ENCODE data around the gene DHRSX. TPM values are rescaled to one million over a fixed set of nuclear protein-coding genes. Genes with fewer than 3 reads are reported as not detected.
"Not testable (repeated sequence)": the region's sequence is repeated elsewhere in the genome, so short reads cannot be mapped to it uniquely, and the experiment has no call there.

Gene DHRSX, protein sequence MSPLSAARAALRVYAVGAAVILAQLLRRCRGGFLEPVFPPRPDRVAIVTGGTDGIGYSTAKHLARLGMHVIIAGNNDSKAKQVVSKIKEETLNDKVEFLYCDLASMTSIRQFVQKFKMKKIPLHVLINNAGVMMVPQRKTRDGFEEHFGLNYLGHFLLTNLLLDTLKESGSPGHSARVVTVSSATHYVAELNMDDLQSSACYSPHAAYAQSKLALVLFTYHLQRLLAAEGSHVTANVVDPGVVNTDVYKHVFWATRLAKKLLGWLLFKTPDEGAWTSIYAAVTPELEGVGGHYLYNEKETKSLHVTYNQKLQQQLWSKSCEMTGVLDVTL
- 10 to 100 TPM; 28.0 to 35.1 (median 28.7) TPM for polyA plus RNA-seq (ENCODE audit: insufficient read length in 4 of 4)

DNA sequence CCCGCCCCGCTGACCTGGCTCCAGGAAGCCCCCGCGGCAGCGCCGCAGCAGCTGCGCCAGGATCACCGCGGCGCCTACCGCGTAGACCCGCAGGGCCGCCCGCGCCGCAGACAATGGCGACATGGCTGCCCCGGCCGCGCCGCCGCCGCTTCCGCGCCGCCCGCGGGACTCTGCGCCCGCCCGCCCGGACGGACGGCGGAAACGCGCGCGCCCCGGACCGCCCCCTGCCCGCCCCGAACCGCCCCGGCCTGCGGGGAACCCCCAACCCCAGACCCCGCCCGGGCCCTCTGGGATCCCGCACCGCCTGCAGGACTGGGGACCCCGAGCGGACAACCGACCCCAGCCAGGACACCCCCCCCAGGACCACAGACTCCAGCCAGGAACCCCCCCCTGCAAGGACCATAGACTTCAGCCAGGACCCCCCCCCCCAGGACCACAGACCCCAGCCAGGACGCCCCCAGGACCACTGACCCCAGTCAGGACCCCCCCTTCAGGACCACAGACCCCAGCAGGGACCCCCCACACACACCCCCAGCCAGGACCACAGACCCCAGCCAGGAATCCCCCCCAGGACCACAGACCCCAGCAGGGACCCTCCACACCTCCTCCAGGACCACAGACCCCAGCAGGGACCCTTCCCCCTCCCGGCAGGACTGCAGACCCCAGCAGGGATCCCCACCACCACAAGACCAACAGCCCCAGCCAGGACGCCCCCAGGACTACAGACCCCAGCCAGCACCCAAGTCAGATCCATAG, at the start of gene DHRSX, which contains the start of gene ZBED1:
TSS of gene DHRSX (minus strand) at position 174 of the 756 bp plus-strand sequence. CDS start at position 123, 51 bp downstream.
TSS of gene ZBED1 (minus strand) at position 174 of the 756 bp plus-strand sequence. CDS start 10,257 bp downstream, outside the sequence.
- no peak for DNase-seq (ENCODE audit: low read depth in 4 of 4, low spot score in 2 of 4)

DNA sequence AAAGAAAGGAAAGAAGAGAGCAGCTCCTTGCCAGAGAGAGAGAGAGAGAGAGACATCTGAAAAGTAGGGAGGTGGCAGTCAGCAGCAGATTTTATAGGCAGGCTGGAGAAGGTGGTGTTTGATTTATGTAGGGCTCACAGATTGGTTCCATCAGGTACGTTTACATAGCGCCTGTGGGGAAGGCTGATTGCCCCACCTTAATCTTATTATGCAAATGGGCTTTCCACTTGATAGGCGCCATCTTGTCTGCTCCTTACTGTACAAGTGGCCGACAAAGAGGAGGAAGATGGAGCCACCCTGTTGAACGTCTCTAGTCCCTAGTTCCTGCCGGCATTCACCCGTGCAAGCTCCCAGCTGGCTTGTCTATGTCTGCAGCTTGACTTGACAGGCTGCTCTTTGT, 49.1 kb upstream of the DHRSX start:
- no peak for DNase-seq (ENCODE audit: low read depth in 4 of 4, low spot score in 2 of 4)

DNA sequence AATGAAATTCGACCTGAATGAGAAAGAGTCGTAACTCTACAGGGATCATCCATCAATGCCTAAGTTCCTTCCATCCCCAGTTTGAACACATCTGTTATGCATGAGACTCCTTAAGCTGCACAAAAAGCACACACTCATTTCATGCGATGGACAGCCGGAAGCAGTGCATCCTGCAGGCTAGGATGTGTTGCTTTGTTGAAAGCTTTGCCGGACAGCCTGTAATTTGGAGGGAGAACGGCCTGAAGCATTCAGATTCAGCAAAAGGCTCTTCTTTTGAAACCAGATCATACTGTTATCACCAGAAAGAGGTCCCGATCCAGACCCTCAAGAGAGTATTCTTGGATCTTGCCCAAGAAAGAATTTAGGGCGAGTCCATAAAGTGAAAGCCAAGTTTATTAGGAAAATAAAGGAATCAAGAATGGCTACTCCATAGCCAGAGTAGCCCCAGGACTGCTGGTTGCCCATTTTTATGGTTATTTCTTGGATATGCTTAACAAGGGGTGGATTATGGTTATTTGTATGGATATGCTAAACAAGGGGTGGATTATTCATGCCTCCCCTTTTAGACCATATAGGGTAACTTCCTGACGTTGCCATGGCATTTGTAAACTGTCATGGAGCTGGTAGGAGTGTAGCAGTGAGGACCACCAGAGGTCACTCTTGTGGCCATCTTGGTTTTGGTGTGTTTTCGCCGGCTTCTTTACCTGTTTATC, 48.1 kb upstream of the DHRSX start:
- no peak for DNase-seq (ENCODE audit: low read depth in 4 of 4, low spot score in 2 of 4)

DNA sequence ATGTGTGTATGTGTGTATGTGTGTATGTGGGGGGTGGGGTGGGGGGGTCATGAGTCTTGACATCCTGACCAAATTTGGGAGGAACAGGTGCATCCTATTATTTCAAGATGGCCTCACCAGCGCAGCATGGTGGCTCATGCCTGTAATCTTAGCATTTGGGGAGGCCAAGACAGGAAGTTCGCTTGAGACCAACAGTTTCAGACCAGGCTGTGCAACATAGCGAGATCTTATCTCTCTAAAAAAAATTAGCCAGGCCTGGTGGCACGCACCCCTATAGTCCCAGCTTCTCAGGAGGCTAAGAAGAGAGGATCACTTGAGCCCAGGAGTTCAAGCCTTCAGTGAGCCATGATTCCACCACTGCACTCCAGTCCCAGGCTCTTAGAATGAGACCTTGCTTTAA, 47.0 kb upstream of the DHRSX start:
- no peak for DNase-seq (ENCODE audit: low read depth in 4 of 4, low spot score in 2 of 4)

DNA sequence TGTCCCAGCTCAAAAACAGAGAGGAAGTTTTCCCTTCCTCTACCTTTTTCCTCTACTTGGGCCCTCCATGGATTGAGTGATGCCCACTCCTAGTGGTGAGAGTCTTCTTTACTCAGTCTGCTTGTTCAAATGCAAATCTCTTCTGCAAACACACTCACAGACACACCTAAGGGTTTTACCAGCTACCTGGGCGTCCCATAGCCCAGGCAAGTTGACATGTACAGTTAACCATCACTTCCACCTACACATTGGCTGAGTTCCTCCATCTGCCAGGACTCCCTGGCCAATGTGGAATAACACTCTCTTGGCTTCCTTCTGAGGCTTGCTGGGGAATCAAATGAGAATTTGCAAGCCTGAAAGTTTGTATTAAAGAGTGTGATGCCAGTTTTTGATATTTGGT, 45.7 kb upstream of the DHRSX start:
- no peak for DNase-seq (ENCODE audit: low read depth in 4 of 4, low spot score in 2 of 4)

DNA sequence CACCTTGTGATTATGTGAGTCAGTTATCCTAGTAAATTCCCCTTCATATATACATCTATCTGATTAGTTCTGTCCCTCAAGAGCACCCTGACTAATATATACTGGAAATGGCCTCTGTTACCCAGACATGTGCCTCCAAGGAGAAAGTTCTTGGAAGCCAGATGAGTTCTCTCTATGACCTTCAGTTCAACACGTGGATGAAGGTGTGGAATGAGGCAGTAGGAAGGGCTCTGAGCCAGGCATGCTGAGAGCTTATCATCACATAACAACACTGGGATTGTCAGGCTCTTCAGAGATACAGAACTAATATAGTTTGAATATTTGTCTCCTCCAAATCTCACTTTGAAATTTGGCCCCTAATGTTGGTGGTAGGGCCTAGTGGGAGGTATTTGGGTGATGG, 44.4 kb upstream of the DHRSX start:
- no peak for DNase-seq (ENCODE audit: low read depth in 4 of 4, low spot score in 2 of 4)

DNA sequence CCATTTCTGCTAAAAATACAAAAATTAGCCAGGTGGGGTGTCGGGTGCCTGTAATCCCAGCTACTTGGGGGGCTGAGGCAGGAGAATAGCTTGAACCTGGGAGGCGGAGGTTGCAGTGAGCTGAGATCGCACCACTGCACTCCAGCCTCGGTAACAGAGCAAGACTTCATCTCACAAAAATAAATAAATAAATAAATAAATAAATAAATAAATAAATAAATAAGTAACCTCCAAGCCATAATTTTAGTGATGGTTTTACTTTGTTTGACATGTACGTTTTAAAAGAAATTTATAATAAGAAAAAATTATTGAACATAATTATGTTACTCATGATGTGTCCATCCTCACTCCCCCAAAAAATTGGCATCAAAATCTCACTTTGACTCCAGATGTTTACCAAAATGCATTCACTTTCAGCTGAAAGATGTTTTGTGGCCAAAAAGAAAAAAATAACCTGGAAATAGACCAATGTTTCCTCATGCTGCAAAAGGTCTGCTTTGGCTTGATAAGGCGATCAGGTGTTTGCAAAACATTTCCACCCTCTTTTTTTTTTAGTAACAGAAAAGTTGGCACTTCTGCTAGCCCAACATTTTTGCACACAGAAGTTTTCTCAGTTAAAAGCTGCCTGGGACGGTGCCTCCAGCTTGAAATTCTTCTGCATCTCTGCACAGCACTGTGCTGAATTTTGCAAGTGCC, 42.2 kb upstream of the DHRSX start:
- DNase-seq (ENCODE audit: low read depth in 4 of 4, low spot score in 2 of 4) = no peak

DNA sequence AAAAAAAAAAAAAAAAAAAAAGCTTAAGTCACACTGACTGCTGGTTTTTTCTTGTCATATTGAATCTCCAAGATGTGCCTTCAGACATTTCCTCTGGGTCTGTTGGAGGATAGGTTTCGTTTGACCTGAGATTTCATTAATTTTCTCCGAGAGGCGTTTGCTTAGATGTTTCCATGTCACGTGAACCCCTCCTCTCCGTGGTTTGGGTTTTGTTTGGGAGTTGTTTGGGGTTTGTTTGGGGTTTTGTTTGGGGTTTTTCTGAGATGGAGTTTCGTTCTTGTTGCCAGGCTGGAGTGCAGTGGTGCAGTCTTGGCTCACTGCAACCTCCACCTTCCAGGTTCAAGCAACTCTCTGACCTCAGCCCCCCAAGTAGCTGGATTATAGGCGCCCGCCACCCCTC, 40.8 kb upstream of the DHRSX start:
- DNase-seq (ENCODE audit: low read depth in 4 of 4, low spot score in 2 of 4) = no peak

DNA sequence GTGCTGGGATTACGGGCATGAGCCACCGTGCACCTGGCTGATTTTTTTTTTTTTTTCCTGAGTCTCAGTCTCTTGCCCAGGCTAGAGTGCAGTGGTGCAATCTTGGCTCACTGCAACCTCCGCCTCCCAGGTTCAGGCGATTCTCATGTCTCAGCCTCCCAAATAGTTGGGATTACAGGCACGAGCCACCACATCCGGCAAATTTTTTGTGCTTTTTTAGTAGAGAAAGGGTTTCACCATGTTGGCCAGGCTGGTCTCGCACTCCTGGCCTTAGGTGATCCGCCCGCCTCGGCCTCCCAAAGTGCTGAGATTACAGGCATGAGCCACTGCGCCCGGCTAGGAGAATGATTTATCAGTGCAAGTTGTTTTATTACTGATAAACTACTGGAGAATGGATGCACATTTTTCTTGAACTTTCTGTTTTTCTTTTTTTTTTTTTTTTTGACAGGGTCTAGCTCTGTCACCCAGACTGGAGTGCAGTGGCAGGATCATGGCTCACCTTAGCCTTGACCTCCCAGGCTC, 39.7 kb upstream of the DHRSX start:
- DNase-seq (ENCODE audit: low read depth in 4 of 4, low spot score in 2 of 4) = no peak

DNA sequence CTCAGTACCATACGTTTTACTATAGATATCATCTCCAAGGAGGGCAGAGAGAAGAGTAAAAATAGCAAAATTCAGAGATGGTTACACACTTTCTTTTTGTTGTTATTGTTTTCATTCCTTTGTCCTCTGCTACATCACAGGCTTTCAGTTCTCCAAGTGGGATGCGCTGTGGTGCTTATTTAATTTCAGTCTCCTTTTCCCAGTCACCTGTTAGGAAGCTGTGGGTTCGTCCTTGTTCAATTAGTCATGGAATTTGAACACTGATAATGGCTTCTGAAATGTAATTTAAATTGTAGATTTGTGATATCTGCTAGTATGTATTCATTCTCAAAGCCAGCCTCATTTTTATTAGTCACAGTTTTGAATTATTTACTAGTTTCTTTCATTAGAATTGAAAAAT, 38.8 kb upstream of the DHRSX start:
- DNase-seq (ENCODE audit: low read depth in 4 of 4, low spot score in 2 of 4) = no peak

DNA sequence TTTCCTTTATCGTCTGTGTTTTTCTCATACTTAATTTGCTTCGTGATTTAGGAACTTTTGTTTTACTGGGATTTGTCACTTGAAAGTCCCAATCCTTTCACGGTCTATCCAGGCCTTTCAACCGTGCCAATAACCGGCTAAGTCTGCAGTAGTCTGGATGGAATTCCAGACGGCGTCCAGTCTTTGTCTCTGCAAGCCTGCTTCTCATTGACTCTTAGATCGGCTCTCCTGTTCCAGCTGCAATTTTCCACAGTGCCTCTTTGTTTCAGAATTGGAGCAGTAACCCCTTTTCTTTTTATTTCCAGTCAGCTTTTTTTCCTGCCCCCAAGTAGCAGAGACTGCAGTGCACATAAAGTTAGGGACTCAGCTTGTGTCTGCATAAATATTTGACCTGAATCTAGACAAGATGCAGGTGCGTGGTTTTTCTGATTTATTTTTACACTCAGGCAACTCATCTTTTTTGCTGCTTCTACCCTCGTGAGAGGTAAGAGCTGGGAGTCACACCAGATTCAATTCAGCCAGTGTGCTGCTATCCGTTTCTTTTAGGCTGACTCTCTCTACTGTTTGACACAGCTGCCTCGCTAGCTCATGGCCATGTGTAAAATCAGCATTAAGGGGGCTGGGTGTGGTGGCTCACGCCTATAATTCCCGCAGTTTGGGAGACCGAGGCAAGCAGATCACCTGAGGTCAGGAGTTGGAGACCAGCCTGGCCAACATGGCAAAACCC, 37.4 kb upstream of the DHRSX start:
- DNase-seq (ENCODE audit: low read depth in 4 of 4, low spot score in 2 of 4) = no peak

DNA sequence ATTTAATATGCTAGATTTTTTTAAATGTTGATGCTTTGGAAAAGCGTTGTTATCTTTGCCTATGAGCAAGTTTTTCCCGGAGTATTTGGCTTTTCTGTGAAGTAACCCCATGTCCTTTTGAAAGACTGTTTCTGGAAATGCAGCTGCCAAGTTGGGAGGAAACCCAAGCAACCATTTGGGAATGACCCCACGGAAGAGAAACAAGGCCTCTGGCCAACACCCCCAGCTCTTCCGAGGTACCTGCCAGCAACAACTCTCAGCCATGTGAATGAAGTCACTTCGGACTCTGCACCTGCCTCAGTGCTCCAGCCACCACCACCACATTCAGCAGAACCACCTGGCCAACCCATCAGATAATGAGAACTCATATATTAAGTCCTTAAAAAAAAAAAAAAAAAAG, 36.2 kb upstream of the DHRSX start:
- DNase-seq (ENCODE audit: low read depth in 4 of 4, low spot score in 2 of 4) = no peak

DNA sequence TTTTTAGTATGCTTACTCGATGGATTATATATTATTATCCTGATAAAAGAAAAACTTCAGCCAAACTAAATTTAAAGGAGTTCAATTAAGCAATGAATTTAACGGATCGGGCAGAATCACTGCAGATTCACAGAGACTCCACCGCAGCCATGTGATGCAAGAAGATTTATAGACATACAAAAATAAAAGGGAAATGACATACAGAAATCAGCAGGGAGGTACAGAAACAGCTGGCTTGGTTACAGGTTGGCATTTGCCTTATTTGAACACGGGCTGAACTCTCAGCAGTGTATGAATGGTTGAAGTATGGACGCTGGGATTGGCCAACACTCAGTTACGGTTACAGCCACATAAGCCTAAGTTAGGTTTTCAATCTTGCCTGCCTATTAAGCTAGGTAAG, 35.4 kb upstream of the DHRSX start:
- no peak for DNase-seq (ENCODE audit: low read depth in 4 of 4, low spot score in 2 of 4)

DNA sequence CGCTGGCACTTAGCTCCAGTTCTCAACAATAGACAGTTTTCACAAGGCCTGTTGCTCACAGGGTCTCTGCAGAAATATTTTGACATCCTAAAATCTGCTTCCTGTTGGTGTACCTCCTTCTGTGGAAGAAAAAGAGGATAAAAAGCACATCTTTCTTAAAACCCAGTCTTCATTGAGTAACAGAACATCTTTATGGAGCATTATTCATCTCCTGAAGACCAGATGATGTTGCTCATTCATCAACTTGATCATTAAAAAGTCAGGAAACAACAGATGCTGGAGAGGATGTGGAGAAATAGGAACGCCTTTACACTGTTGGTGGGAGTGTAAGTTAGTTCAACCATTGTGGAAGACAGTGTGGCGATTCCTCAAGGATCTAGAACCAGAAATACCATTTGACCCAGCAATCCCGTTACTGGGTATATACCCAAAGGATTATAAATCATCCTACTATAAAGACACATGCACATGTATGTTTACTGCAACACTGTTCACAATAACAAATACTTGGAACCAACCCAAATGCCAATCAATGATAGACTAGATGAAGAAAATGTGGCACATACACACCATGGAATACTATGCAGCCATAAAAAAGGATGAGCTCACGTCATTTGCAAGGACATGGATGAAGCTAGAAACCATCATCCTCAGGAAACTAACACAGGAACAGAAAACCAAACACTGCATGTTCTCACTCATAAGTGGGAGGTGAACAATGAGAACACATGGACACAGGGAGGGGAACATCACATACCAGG, 33.7 kb upstream of the DHRSX start:
- not testable (repeated sequence) for DNase-seq (ENCODE audit: low read depth in 4 of 4, low spot score in 2 of 4)

DNA sequence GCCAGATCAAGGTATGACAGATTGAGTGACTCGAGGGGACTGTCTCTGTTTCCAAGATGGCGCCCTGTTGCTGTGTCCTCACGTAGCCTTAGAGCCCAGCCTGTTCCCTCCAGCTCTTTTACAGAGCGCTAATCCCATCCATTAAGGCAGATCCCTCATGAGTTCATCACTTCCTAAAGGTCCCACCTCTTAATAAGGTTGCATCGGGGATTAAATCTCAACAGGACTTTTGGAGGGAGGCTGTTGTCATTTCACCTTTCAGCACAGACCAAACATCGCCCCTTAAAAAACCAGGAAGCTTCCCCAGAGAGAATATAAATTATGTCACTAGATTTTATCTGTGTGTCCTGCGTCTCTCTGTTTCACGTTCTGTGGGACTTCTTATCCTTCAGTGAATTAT, 32.6 kb upstream of the DHRSX start:
- no peak for DNase-seq (ENCODE audit: low read depth in 4 of 4, low spot score in 2 of 4)

DNA sequence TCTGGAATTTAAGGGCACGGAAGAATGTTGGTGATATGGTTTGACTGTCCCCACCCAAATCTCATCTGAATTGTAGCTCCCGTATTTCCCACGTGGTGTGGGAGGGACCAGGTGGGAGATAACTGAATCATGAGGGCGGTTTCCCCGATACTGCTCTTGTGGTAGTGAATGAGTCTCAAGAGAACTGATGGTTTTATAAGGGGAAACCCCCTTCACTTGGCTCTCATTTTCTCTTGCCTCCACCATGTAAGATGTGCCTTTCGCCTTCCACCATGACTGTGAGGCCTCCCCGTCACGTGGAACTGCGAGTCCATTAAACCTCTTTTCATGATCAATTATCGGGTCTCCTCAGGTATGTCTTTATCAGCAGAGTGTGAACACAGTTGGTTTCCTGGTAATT, 25.6 kb upstream of the DHRSX start:
- no peak for DNase-seq (ENCODE audit: low read depth in 4 of 4, low spot score in 2 of 4)

DNA sequence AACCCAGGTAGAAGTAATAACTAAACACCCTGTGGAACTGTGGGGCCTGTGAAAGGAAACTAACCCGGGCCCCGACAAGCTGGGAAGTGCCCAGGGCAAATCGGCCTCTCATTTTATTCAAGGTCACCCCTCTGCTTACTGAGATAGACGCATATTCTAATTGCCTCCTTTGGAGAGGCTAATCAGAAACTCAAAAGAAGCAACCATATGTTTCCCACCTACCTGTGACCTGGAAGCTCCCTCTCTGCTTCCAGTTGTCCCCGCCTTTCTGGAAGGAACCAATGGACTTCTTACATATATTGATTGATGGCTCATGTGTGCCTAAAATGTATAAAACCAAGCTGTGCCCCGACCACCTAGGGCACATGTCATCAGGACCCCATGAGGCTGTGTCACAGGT, 23.1 kb upstream of the DHRSX start:
- DNase-seq (ENCODE audit: low read depth in 4 of 4, low spot score in 2 of 4) = no peak

DNA sequence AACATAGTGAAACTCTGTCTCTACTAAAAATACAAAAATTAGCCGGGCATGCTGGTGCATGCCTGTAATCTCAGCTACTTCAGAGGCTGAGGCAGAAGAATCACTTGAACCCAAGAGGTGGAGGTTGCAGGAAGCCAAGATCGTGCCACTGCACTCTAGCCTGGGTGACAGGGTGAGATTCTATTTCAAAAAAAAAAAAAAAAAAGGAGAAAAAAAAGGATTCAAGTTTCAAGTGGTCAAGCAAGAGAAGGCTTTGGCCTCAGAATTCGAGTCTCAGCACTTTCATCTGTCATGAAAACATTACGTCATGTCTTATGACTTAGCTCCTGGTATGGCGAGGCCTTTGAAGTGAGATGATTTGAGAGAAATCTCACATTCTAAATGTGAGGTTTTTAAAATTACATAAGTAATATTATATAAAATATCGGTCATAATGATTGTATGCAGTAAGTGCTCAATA, 21.2 kb upstream of the DHRSX start:
- DNase-seq (ENCODE audit: low read depth in 4 of 4, low spot score in 2 of 4) = no peak

Data from left renal cortex interstitium (tissue), 4 donors.